ENCODE data around the gene RAB17.
A peak's percentile ranks its signal among the peaks of the same experiment; 100 is the strongest.
"Not testable (repeated sequence)": the region's sequence is repeated elsewhere in the genome, so short reads cannot be mapped to it uniquely, and the experiment has no call there.

The RAB17 gene

DNA sequence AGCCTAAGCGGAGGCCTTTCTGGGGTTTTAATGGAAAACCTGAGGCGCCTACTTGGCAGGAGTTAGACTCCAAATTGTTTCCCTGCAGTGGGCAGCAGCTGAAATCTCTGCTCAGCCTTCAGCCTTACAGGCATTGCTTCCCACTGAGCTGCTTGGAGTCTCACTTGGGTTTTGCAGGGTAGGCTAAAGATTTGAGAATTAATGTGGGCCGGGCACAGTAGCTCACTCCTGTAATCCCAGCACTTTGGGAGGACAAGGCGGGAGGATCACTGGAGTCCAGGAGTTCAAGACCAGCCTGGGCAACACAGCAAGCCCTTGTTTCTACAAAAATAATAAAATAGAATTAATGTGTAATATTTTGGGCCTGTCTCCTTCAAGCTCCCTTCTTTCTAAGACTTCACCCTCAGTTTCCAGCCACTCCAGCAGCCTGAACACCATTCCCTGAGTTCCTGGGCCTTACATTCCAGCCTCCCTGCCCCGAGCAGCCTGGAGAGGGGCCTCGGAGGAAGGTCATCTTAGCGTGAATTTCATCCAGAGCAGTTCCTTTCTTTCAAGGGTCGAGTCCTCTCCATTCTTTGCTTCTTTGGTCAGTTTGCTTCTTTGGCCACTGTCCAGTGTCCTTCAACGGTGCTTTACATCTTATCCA is 9.1 kb upstream of the RAB17 start:
- DNase-seq (ENCODE audit: low read depth in 2 of 2), result no peak

DNA sequence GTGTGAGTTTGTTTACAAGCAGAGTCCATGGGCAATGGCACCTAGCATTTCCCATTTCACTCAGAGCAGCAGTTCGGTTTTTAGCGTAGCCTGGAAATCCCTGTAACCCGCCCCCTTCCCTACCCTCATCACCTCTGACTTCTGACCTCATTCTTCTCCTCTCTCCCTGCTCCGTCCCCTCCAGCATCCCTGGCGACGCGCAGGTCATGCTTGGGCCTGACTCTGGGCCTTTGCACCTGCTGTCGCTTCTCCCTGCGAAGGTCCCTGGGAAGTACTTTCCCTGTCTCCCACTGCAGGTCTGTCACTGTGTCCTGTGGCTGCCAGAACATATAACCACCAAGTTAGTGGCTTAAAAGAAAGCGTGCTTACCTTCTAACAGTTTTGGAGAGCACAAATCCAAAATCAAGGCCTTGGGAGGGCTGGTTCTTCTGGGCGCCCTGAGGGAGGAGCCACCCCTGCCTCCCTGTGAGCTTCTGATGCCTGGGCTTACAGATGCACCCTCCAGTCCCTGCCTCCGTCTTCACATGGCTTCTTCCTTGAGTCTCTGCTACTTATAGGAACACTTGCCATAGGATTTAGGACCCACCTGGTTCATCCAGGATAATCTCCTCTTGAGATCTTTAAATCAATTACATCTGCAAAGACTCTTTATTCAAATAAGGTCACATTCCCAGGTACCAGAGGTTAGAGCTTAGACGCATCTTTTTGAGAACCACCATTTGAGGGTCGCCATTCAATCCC is 8.1 kb upstream of the RAB17 start:
- no peak for DNase-seq (ENCODE audit: low read depth in 2 of 2)

DNA sequence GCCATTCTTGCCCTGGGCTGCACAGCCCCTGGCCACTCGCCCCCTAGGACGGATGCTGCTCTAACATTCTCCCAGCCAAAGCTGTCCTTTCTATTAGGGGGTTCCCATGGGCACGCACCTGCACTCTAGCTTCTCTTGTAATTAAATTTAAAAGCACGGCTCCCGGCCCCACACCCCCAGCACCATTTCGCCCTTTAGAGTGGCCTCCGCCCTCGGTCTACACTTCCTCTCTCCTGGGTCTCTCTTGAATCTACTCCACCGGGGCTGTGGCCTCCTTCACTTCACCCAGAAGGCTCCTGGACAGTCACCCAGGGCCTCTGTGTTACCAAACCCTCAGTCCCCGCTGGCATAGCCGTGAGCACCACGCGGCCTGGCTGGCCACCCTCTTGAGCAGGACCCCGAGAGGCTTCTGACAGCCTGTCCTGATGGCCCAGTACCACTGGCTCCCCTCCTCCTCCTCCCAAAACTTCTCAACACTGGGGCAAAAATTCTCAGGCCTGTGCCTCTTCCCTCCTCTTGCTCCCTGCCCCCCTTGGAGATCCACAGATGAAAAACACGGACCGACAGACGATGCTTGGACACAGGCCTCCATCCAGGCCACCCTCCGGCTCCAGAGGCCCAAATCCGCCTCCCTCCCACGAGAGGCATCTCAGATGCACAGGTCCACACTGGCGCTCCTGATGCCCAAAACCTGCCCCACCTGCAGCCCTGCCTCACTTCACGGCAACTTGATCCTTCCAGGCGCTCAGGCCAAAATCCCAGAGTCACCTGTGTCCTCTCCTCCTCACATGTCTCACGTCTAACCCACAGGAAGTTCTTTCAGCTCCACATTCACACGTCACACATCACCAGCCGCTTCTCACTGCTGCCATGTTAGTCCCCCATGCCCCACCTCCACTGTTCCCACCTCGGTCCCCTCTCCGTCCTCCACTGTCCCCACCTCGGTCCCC is 6.9 kb upstream of the RAB17 start:
- DNase-seq (ENCODE audit: low read depth in 2 of 2), result no peak

DNA sequence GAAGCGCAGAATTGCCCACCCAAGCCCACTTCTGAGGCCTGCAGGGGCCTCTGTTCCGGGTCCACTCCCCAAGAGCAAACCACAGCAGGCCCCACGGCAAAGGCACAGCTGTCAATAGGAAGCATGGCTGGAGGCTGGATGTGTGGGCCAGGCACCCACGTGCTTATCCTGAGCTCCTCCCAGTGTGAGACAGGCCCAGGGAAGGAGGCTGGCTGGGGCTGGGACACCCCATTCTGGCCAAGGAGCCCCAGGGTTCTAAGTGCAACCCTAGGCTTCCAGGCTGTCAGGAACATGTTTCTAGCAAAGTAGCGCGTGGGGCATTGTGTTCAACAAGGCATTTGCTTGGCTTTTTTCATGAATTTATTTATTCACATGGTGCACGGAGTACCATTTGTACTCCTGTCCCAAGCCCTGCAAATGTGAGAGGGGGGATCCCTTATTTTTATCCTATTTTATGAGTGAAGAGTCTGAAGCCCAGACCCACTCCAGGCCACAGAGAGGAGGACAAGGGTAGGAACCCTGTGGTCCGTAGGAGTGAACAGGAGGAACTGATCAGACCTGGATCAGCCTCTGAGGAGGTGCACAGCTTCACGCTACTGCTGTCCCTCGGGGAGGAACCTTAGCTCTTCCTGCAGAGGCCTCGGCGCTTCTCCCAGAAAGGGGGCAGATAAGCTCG is 6.1 kb upstream of the RAB17 start:
- no peak for DNase-seq (ENCODE audit: low read depth in 2 of 2)

DNA sequence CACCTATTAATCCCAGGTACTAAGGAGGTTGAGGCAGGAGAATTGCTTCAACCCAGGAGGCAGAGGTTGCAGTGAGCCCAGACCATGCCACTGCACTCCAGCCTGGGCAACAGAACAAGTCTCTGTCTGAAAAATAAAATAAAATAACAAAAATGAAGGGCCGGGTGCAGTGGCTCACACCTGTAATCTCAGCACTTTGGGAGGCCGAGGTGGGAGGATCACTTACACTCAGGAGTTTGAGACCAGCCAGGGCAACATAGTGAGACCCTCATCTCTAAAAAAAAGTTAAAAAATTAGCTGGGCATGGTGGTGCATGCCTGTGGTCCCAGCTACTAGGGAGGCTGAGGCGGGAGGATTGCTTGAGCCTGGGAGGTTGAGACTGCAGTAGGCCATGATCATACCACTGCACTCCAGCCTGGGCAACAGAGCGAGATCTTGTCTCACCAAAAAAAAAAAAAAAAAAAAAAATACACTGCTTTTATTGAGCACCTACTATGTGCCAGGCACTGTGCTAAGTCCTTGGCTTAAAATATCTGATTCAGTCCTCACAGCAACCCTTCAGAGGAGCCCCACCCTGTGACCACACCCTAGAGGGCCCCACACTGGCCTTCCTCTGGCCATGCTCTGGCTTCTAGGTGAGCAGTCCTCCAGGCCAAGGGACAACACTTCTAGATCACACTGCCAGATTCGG is 5.4 kb upstream of the RAB17 start:
- DNase-seq (ENCODE audit: low read depth in 2 of 2), result not testable (repeated sequence)

DNA sequence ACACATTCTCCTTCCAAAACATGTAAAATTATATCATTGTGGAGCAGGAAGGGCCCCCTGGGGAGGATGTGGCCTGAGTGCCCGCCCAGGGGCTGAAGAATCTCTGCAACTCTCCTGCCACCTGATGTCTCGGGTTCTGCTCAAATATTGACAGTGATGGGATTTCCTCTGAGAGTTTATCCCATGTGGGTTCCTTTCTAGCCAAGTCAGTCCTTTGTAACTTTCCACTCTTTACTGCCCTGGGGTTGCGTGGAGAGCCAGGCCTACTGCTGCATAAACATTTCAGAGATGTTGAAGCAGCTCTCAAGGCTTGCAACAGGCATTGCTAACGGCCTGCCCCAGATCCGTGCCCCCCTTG is 4.0 kb upstream of the RAB17 start:
- no peak for DNase-seq (ENCODE audit: low read depth in 2 of 2)

DNA sequence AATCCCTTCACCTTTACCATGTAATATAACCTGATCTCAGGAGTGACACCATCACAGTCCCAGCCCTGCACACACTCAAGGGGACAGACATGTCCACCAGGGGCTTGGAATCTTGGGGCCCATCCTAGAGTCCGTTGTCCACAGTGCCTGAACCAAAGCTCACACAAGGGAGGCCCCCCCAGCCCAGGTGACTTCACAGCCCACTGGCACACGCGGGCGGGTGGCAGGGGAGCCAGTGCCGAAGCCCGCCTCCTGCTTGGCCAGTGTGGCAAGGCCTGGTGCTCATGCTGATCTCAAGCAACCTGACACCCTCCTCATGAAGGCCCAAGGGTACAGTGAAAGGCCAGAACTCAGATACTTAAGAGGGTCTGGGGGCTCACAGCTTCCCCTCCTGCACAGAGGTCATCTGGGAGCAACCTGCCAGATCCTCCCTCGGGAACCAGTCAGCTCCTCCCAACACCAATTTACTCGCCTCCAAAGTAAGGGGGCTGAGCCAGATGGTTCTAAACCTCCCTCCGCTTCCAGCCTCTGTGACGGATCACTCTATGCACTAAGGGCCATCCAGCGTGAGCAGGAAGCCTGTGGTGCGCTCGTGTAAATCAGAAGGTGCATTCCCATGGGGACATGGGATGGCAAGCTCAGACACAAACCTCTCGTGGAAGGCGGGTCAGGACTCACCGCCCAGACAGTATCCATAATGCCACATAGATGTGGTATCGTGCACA is 3.2 kb upstream of the RAB17 start:
- DNase-seq (ENCODE audit: low read depth in 2 of 2), result no peak

DNA sequence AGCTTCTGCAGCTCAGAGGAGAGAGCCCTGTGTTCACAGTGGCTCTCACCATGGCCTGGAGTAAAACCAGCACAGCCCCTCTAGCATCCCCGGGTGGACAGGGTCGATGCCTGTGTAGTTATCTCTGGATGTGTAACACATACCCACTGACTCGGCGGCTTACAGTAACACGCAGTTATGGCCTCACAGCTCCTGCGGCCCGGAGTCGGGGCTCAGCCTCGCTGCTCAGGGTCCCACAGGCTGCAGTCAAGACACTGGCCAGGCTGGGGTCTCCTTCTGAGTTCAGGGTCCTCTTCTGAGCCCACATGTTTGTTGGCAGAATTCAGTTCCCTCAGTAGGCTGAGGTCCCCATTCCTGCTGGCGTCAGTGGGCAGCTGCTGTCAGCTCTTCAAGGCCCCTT is 2.5 kb upstream of the RAB17 start:
- no peak for DNase-seq (ENCODE audit: low read depth in 2 of 2)

DNA sequence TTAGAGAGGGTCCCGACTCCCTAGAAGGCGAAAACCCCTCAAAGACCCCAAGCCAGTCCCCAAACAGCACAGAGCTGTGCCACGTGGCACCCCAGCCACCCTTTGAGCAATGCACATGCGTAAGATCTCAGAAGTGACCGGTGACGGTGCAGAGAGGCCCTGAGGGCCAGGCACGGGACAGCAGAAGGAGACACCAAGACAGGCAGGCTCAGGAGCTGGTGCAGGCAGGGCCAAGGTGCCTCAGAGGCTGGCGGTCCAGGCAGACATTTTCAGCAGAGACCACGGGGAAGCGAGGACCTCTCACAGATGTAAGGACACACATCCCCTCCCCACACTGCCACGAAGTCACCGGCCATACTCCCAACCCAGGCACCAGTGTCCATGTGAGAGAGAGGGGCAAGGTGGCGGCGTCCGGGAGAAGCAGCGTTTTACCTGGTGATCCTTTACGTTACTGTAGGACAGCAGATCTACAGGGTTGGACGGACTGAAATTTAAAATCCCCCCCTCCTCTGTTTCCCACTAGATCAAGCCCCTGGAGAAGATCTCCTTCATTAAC is 2.0 kb upstream of the RAB17 start:
- no peak for DNase-seq (ENCODE audit: low read depth in 2 of 2)

DNA sequence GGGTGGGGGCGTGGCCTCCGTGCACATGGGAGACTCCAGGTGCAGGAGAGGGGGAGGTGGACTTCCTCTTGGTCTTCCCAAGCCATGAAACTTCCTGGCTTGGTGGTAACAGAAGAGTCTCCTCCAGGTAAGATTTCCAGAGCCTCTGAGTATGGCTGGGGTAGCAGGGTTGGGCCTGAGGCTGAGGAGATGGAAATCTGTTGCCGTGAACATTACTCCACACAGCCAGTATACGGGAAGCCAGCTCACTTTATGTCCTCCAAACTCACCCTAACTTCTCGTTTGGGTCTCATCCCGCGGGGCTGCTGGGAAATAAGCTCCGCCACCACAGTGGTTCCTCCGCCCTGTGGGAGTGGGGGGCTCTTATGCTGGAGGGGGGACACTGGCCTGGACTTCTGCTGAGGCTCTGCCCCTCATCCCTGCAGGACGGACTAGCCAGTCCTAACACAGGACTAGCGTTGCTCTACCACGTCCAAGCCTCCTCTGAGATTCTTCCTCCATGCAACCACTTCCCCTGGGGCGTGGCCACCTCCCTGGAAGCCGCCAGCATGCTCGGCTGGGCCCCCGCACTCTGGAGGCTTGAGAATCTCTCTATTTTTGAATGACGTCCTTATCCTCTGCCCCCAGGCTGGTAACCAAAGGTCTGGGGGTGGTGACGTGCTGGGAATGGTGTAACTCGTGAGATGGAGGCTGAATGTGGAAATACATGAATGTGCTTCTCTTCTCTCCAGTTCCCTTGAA is 777 bp upstream of the RAB17 start:
- no peak for DNase-seq (ENCODE audit: low read depth in 2 of 2)

DNA sequence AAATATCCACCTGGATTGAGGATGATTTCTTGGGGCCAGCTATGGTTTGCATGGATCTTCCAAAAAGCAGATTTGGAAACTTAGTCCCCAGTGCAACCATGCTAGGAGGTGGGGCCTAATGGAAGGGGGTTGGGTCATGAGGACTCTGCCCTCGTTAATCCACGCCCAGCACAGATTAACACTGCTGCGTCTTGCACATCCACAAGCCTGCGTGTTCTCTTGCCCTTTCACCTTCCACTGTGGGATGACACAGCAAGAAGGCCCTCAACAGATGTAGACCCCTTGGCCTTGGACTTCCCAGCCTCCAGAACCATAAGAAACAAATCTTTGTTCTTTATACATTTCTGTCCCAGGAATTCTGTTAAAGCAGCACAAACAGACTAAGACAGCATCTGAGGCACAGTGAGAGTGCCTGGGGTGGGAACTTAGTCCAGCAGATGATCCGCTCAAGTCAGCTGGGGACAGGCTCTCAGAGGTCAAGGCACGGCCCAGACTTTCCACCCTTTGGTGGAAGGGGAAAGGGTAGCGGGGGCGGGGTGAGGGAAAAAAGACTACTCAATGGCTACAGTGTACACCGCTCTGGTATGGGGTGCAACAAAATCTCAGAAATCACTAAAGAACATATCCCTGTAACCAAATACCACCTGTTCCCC is 2.4 kb downstream of the RAB17 start:
- no peak for DNase-seq (ENCODE audit: low read depth in 2 of 2)

DNA sequence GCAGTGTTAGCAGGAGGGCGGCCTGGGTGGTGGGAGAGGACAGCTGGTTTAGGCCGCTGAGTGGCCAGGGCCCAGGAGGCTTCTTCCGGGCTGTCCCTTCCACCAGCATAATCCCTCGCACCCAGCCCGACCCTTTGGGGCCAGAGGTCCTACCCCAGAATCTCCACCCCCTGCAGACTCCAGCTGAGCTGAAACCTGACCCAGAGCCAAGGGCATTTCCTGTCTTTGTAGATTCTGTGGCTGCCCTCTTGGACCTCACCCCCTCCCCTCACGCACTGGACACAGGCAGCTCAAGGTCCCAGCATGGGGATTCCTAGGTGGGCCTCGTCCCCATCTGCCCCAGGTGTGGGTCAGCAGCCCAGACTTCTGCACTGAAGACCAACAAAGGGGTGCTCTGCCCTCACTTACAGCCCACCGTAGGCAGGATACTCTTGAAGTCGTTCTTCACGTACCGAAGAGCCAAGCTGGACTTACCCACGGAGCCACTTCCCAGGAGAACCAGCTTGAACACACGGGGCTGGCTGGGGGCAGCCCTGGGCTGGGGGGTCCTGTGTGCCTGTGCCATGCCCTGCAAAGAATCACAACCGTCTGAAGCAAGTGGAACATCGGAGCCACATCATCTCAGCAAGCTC is 4.8 kb downstream of the RAB17 start:
- DNase-seq (ENCODE audit: low read depth in 2 of 2), result no peak

DNA sequence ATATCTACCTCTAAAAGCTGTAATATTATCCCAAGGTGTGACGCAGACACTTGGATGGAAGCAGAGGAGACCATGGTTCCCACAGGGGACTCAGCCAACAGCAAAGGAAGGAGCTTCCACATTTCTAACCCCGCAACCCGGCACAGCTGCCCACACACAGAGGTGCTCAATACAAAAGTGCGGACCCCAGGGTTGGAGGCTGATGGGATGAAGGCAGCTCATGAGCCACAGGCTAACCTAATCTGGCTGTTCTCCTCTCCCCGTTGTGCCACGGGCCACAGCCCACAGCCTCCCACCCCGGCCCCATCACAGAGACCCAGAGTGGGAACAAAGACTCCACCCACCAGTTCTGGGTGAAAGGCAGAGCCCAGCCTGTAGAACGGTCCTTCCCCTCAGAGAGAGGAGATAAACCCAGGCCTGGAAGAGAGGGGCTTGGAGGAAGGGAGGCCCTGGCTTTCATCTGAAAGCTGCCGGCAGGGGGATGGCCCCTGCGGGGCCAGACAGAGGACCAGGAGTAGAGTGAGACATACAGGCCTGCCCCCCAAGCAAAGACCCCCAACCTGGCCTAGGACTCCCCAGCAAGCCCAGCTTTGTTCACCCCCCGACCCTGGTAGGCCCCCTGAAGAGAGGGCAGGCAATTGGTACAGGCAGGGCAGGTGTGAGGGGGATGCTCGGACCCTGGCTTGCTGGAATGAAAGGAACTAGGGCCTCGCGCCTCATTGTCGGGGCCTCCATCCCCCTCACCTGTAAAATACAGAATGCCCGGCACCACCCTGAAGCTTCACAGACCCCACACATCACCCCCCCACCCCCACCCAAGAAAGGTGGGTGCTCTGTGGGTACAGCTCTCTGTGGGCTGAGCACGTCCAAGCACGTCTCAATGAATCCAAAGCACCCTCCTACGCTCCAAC is 6.9 kb downstream of the RAB17 start:
- DNase-seq (ENCODE audit: low read depth in 2 of 2), result no peak

DNA sequence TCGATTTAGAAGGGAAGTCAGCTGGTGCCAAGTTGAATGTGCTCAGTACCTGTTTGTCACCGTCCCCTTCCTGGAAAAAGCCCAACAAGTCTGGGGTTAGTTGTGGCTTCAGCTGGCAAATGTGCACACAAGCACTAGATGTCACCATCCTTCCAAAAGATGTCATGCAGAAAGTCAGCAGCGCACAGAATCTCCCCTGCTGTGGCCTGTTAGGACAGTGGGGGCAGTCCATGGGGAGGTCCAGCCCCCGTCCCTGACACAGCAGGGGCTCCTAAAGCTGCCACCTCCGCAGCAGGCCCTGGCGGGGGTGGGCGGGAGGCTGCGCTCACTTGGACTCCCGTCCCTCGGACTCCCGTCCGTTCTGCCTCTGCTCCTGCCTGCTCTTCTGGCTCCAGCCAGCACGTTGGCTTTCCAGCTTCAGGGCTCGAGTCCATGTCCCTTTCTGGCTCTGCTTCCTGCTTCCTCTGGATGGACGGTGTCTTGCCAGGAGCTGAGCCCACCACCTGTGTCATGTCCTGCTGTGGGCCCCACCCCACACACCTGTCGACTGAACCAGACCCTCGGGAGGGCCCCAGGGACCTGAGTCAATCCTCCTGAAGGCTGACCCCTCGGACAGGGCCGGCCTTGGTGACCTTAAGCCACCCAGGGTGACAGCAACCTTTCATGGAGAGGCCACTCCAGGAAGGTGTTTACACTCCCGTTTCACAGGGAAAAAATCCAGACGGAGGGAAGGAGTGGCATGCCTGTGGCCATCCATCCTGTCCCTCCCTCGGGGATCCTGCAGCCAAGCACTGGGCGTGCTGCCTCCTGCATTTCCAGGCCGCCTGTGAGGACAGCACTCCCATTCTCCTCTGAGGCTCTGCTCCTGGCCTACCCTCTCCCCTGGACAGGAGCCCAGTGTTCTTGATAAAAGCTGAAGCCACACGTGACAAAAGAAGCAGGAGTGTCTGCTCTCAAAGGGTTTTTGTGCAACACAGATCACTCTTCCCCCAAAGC is 8.5 kb downstream of the RAB17 start:
- peak in 1 of 2 experiments; percentile 34 for DNase-seq (ENCODE audit: low read depth in 2 of 2)

DNA sequence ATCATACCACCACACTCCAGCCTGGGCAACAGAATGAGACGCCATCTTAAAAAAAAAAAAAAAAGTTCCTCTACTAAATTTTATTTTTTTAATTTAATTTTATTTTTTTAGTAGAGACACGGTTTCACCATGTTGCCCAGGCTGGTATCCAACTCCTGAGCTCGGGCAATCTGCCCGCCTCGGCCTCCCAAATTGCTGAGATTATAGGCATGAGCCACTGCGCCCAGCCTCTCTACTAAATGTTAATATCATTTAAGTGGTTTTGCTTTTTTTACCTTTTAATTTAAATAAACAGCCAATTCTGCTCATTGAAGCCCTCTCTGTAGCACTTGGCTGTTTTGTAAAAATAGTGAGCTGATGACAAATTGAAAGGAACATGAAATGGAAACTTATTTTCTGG is 9.2 kb downstream of the RAB17 start:
- DNase-seq (ENCODE audit: low read depth in 2 of 2), result no peak
